SK-N-SH (cell line): Measurements from ENCODE around the gene CALHM1. TPM values are rescaled to one million over a fixed set of nuclear protein-coding genes. Genes with fewer than 3 reads are reported as not detected.

Experiments
- CTCF ChIA-PET: fragments of 300-600, 350-600 bp; formaldehyde crosslinking; extraction: SDS; loops from one replicate; lab custom pipeline; 2021; lab: Yijun Ruan, JAX
- POLR2A ChIA-PET: fragments of 350-600 bp; sonication (Branson Sonifier 250); formaldehyde crosslinking; extraction: SDS; loops from one replicate; lab custom pipeline; 2020; ENCODE audit warnings: antibody characterized with exemption, inconsistent platforms; lab: Yijun Ruan, JAX
- DNase-seq: peaks from one replicate; pipeline ENCODE4 v3.0.0; 2012
- H2AFZ ChIP-seq: fragments of 200-600 bp; sonication (generic); 2 replicates; pipeline ENCODE4 v1.8.1; 2016; ENCODE audit warnings: antibody characterized with exemption, mild to moderate bottlenecking, low read depth
- H3F3A ChIP-seq: fragments of 200-600 bp; sonication (generic); replicated peaks from 2 replicates; pipeline ENCODE3; 2016; ENCODE audit warnings: antibody characterized with exemption, mild to moderate bottlenecking; ENCODE audit not compliant: insufficient read depth
- H3K27ac ChIP-seq, 2 experiments: fragments of 200-500 bp in 1 of 2; fragments of 200-600 bp in 1 of 2; sonication (Bioruptor generic) in 1 of 2; sonication (generic), shearing (Covaris generic) in 1 of 2; 2 replicates each; pipeline versions ENCODE4 v1.5.1 to v1.6.1; 2014 to 2016; ENCODE audit warnings: low read depth in 2 of 2, inconsistent platforms in 1 of 2, low read length in 1 of 2, mild to moderate bottlenecking in 1 of 2, mixed read lengths in 1 of 2
- H3K27me3 ChIP-seq: fragments of 200-600 bp; sonication (generic), shearing (Covaris generic); 2 replicates; pipeline ENCODE4 v1.6.1; 2016; ENCODE audit warnings: mixed run types; ENCODE audit not compliant: insufficient read depth
- H3K36me3 ChIP-seq, 2 experiments: fragments of 200-500 bp in 1 of 2; fragments of 200-600 bp in 1 of 2; sonication (Bioruptor generic) in 1 of 2; sonication (generic) in 1 of 2; replicated peaks in 1 of 2; 2 replicates each; pipeline versions ENCODE3 to v1.5.1; 2014 to 2016; ENCODE audit warnings: low read length in 1 of 2, mild to moderate bottlenecking in 1 of 2; ENCODE audit not compliant: insufficient read depth in 2 of 2, control insufficient read depth in 1 of 2
- H3K4me1 ChIP-seq, 2 experiments: fragments of 200-500 bp in 1 of 2; fragments of 200-600 bp in 1 of 2; sonication (Bioruptor generic) in 1 of 2; sonication (generic), shearing (Covaris generic) in 1 of 2; 2 replicates each; pipeline versions ENCODE4 v1.5.1 to v1.6.1; 2014 to 2016; ENCODE audit warnings: low read depth in 1 of 2, low read length in 1 of 2, mixed run types in 1 of 2; ENCODE audit not compliant: insufficient read depth in 2 of 2, control insufficient read depth in 1 of 2
- H3K4me2 ChIP-seq: fragments of 200-600 bp; sonication (generic), shearing (Covaris generic); 2 replicates; pipeline ENCODE4 v1.6.1; 2017; ENCODE audit warnings: mixed run types
- H3K4me3 ChIP-seq, 2 experiments: fragments of 200-500 bp in 1 of 2; fragments of 200-600 bp in 1 of 2; sonication (Bioruptor generic) in 1 of 2; sonication (generic), shearing (Covaris generic) in 1 of 2; 2 replicates each; pipeline versions ENCODE4 v1.5.1 to v1.8.1; 2014 to 2016; ENCODE audit warnings: low read depth in 2 of 2, inconsistent platforms in 1 of 2, low read length in 1 of 2, mild to moderate bottlenecking in 1 of 2, mixed read lengths in 1 of 2, moderate library complexity in 1 of 2
- H3K79me2 ChIP-seq: fragments of 200-600 bp; sonication (generic); 2 replicates; pipeline ENCODE4 v1.8.1; 2017; ENCODE audit warnings: mild to moderate bottlenecking; ENCODE audit not compliant: insufficient read depth
- H3K9ac ChIP-seq: fragments of 200-600 bp; sonication (generic); 2 replicates; pipeline ENCODE4 v1.6.1; 2017; ENCODE audit warnings: mixed run types
- H3K9me2 ChIP-seq: fragments of 200-600 bp; sonication (generic); 2 replicates; pipeline ENCODE4 v1.6.1; 2017; ENCODE audit warnings: mixed run types
- H3K9me3 ChIP-seq: fragments of 200-600 bp; sonication (generic); 2 replicates; pipeline ENCODE4 v1.6.1; 2017; ENCODE audit warnings: mixed run types, mild to moderate bottlenecking, moderate library complexity
- H4K20me1 ChIP-seq: fragments of 200-600 bp; sonication (generic); 2 replicates; pipeline ENCODE4 v1.6.1; 2017; ENCODE audit warnings: mild to moderate bottlenecking, mixed run types; ENCODE audit not compliant: insufficient read depth
- CHD2 ChIP-seq: fragments of 150-350 bp; IDR thresholded peaks from 2 replicates; pipeline ENCODE4 v1.6.1; 2018; ENCODE audit warnings: low read length; ENCODE audit not compliant: partially characterized antibody
- ELF1 ChIP-seq: IDR thresholded peaks from 2 replicates; pipeline ENCODE4 v1.4.0; 2012
- EZH2phosphoT487 ChIP-seq: fragments of 200-600 bp; sonication (generic); IDR thresholded peaks from 2 replicates; pipeline ENCODE4 v1.6.1; 2017; ENCODE audit warnings: low read depth, mixed run types, mild to moderate bottlenecking, antibody characterized with exemption, moderate library complexity, borderline replicate concordance
- FOSL2 ChIP-seq: IDR thresholded peaks from 2 replicates; pipeline ENCODE4 v1.4.0; 2012; ENCODE audit warnings: low read depth, mild to moderate bottlenecking, moderate library complexity, borderline replicate concordance
- FOXM1 ChIP-seq: IDR thresholded peaks from 2 replicates; pipeline ENCODE4 v1.4.0; 2012; ENCODE audit warnings: low read depth, mild to moderate bottlenecking
- GATA2 ChIP-seq: sonication (generic); formaldehyde crosslinking; IDR thresholded peaks from 2 replicates; pipeline ENCODE4 v1.5.0; 2020; ENCODE audit warnings: mild to moderate bottlenecking, missing genetic modification reagents
- MEF2A ChIP-seq: IDR thresholded peaks from 2 replicates; pipeline ENCODE4 v1.4.0; 2012; ENCODE audit warnings: low read depth, borderline replicate concordance
- NRF1 ChIP-seq: IDR thresholded peaks from 2 replicates; pipeline ENCODE4 v1.6.1; 2012; ENCODE audit warnings: low read depth, mild to moderate bottlenecking, low read length
- RCOR1 ChIP-seq: fragments of 150-350 bp; IDR thresholded peaks from 2 replicates; pipeline ENCODE4 v1.6.1; 2017; ENCODE audit warnings: antibody characterized with exemption, low read length
- SMC3 ChIP-seq: IDR thresholded peaks from 2 replicates; pipeline ENCODE4 v1.6.1; 2012; ENCODE audit warnings: low read depth, low read length, improper control_type of control experiment
- TAF1 ChIP-seq: IDR thresholded peaks from 2 replicates; pipeline ENCODE4 v1.6.1; 2012; ENCODE audit warnings: low read depth, mild to moderate bottlenecking, low read length, moderate library complexity, borderline replicate concordance
- TCF12 ChIP-seq: IDR thresholded peaks from 2 replicates; pipeline ENCODE4 v1.4.0; 2012
- USF1 ChIP-seq: IDR thresholded peaks from 2 replicates; pipeline ENCODE4 v1.4.0; 2012; ENCODE audit warnings: low read depth, borderline replicate concordance
- WGBS: methylation state at CpG from one replicate; pipeline ENCODE4 v1.1.6; 2017; ENCODE audit warnings: low lambda C conversion rate; 5-methylcytosine and 5-hydroxymethylcytosine counted together
- polyA plus RNA-seq, 3 experiments: library from polyadenylated mRNA; depleted of rRNA; stranded (reverse); fragments of >200 nt; gene quantifications; 2 replicates each; pipeline ENCODE4 v1.2.3, GENCODE V29; 2012
- TF ChIP-seq, protein P1 (sequence below): IDR thresholded peaks from 2 replicates; pipeline ENCODE4; 2012
- TF ChIP-seq, protein P2 (sequence below): fragments of 150-350 bp; IDR thresholded peaks from 2 replicates; pipeline ENCODE4 v1.6.1; 2017; ENCODE audit warnings: antibody characterized with exemption, low read length, low read depth, borderline replicate concordance
- TF ChIP-seq, protein P3 (sequence below): fragments of 150-350 bp; IDR thresholded peaks from 2 replicates; pipeline ENCODE4 v1.6.1; 2016; ENCODE audit warnings: mild to moderate bottlenecking, low read depth, low read length

Gene CALHM1
- polyA plus RNA-seq, 1 of the 3 experiments (the other 2 are of a cell fraction), result not detected

GRCh38 chr10:103428989-103429643, 29.6 kb downstream of the CALHM1 start:
- CTCF ChIA-PET, result interaction anchor here (3.5 kb wide), 1 partner anchor 56 kb away, joined by 12 read pairs; no protein-coding TSS in a partner anchor

More at GRCh38 chr10:103428989-103429643, 29.6 kb downstream of the CALHM1 start:
- POLR2A ChIA-PET, result no interaction called here
- H3K4me3 ChIP-seq, result no peak overlapping the region
- no peak for TF ChIP-seq FOSL2
- TF ChIP-seq, protein P1, sequence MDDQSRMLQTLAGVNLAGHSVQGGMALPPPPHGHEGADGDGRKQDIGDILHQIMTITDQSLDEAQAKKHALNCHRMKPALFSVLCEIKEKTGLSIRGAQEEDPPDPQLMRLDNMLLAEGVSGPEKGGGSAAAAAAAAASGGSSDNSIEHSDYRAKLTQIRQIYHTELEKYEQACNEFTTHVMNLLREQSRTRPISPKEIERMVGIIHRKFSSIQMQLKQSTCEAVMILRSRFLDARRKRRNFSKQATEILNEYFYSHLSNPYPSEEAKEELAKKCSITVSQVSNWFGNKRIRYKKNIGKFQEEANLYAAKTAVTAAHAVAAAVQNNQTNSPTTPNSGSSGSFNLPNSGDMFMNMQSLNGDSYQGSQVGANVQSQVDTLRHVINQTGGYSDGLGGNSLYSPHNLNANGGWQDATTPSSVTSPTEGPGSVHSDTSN, result no peak
- TF ChIP-seq ELF1, result no peak
- TF ChIP-seq FOXM1, result no peak
- TF ChIP-seq, protein P2, sequence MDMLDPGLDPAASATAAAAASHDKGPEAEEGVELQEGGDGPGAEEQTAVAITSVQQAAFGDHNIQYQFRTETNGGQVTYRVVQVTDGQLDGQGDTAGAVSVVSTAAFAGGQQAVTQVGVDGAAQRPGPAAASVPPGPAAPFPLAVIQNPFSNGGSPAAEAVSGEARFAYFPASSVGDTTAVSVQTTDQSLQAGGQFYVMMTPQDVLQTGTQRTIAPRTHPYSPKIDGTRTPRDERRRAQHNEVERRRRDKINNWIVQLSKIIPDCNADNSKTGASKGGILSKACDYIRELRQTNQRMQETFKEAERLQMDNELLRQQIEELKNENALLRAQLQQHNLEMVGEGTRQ, result no peak
- TF ChIP-seq, protein P3, sequence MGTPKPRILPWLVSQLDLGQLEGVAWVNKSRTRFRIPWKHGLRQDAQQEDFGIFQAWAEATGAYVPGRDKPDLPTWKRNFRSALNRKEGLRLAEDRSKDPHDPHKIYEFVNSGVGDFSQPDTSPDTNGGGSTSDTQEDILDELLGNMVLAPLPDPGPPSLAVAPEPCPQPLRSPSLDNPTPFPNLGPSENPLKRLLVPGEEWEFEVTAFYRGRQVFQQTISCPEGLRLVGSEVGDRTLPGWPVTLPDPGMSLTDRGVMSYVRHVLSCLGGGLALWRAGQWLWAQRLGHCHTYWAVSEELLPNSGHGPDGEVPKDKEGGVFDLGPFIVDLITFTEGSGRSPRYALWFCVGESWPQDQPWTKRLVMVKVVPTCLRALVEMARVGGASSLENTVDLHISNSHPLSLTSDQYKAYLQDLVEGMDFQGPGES, result no peak
- no peak for TF ChIP-seq RCOR1
- TF ChIP-seq NRF1, result no peak
- TF ChIP-seq GATA2 (CRISPR knock-in tag), result no peak
- no peak for TF ChIP-seq USF1
- TF ChIP-seq TCF12, result no peak
- TF ChIP-seq SMC3, result no peak
- TF ChIP-seq EZH2phosphoT487, result no peak
- TF ChIP-seq TAF1, result no peak
- TF ChIP-seq CHD2, result no peak
- TF ChIP-seq MEF2A, result no peak
- no peaks in the 10 kb centered on the region for H3K4me1 ChIP-seq
- H3K79me2 ChIP-seq, result no peaks in the 10 kb centered on the region
- H3K9me3 ChIP-seq, result no peaks in the 10 kb centered on the region
- H3K9ac ChIP-seq, result no peak overlapping the region
- H3K27me3 ChIP-seq, result no peaks in the 10 kb centered on the region
- no peak overlapping the region for H2AFZ ChIP-seq
- H3K4me2 ChIP-seq, result no peak overlapping the region
- H3K36me3 ChIP-seq, result peaks cover 76 to 79% of the 10 kb centered on the region in 2 experiments
- H3K27ac ChIP-seq, result no peak overlapping the region
- H4K20me1 ChIP-seq, result no peaks in the 10 kb centered on the region
- 84% methylated on average over 5 of the region's 5 CpGs for WGBS
- no peaks in the 10 kb centered on the region for H3K9me2 ChIP-seq
- no peaks in the 10 kb centered on the region for H3F3A ChIP-seq
- DNase-seq, result no peak
